Fibroblast of the conjunctiva (primary cell): ENCODE measurements around the gene ATG7.
"Not testable (repeated sequence)": the region's sequence is repeated elsewhere in the genome, so short reads cannot be mapped to it uniquely, and the experiment has no call there.

Source experiments
- DNase-seq: peaks from one replicate; pipeline ENCODE4 v3.0.0-alpha.2; 2010; ENCODE audit warnings: low read depth

ATG7 gene

DNA sequence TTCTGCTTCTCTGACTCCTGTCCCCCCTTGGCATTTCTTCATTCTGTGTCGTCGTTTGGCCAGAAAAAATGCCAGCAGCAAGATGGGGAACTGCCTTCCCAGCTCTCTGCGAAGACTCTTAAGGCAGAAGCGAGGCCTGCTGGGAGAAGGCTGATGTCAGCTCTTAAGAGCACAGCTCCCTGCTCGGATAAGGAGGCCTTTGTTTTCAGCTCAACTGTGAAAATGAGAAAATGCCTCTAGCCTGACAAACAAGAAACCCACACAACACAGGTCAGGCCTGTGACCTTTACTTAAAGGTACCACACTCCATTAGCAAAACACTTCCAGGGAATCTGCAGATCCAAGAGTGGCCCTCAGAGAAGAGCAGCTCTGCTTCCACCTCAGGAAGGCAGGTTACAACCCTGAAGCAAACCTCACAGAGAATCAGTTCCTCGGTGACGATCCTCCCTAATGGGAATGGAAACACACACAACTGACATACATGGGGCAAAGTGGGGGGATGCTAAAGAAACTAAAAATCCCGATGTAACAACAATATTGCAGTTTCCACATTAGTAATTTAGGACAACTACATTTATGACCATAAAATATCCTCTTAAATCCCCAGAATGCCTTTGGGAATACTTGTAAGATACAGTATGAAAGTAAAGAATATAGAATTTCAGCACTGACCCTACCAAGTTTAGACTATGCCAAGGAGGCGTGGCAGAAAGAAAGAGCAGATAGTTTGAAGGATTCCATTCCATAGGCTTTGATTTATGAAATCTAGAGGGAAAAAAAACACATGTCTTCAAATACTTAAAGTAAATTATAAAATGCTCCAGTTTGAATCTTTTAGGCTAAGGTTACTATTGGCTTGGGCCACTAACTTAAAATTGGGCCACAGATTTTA, 319.4 kb downstream of the ATG7 start:
- no peak for DNase-seq

GRCh38 chr3:11592445-11593298, 320.5 kb downstream of the ATG7 start:
- no peak for DNase-seq

DNA sequence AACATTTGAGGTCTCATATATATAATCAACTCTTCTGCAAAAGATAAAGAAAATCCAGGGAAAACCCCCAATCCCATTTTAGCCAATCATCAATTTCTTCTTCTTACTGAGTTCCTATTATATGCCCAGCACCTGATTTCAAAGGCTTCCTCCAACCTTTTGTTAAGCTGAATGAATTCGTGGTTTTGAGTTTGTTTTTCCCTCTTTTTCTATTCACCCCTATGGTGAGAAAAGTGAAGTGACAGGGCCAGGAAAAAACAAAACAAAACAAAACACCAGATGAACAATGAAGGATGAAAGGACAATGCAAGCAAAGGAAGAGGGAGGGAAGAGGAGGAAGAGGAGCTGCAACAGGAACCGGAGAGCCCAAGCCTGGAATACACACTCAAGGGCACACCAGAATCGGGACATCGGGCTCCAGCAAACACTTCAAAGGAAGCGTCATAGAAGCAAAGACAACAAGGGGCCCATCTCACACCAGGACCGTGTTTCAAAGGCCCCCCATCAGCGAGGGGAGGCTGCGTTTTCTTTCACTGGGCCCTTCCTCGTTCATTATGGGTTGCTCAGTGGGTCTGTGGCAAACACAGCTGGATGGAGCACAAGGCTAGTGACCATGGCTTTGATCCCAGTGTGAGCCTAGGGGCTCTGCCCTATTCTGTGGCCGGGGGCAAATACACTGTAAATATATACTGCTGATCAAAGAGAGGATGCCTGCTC, 321.3 kb downstream of the ATG7 start:
- DNase-seq = no peak

DNA sequence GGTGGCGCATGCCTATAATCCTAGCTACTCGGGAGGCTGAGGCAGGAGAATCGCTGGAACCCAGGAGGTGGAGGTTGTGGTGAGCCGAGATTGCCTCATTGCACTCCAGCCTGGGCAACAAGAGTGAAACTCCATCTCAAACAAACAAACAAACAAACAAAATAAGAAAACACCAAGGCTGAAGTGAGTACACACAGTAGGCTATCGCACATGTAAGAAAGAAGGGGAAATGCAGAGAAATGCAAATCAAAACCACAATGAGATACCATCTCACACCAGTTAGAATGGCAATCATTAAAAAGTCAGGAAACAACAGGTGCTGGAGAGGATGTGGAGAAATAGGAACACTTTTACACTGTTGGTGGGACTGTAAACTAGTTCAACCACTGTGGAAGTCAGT, 322.8 kb downstream of the ATG7 start:
- DNase-seq = not testable (repeated sequence)

- DNase-seq = no peak
Observed at GRCh38 chr3:11596387-11596786, 324.2 kb downstream of the ATG7 start.

GRCh38 chr3:11600501-11601282, 328.5 kb downstream of the ATG7 start:
- DNase-seq = peak; percentile 85

GRCh38 chr3:11601446-11602238, 329.4 kb downstream of the ATG7 start:
- DNase-seq = no peak

DNA sequence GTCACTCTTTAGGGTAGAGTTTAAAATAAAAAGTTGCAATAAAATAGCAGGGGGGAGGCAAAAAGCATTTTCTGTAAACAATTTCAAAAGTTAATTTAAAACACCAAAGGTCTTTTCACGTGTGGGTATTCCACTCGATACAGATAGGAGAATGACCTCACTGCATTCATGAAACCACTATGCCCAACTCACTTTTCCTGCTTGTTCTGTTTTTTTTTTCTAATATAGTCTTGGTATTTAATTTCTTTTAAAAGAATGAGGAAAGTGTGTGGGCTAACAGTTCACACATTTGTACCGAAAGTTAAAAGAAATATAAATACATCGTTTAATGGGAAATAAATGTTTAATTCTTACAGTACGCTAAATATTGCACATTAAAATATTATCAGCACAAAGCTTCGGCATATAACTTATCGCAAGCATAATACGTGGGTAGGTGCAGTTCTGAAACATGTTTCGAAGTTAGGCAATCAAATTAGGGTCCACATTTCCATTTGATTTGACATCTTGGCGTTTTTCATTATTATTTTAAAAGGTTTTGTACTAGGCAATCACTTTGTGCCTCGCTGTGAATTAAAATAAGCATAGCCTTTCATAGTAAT, 330.1 kb downstream of the ATG7 start:
- DNase-seq = no peak

DNA sequence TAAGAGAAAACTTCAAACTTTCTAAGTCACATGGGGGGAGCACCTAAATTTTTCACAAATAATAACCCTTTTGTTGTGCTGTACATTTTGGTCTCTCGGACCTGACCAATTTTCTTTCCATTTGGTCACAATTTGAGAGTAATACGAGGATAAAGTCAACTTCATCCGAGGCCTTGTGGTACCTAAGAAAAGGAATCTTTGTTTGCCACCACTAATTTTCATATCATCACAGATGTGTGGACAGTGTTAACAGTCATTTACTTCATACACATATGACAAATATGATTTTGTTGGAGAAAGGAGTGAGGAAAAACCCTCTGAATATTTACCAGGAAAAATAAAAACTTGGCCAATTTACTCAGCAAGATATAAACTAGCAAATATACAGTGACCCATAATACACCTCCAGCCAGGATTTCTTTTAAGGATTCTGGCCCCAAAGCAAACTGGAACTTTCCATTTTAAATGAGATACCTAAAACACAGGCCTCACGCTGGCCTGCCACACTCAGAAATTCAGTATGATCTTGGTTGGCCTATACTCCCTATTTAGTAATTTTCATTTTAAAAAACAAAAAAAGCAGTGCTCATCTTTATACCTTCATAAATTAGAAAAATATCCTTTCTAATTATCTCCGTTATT, 330.8 kb downstream of the ATG7 start:
- no peak for DNase-seq

GRCh38 chr3:11603628-11604027, 331.4 kb downstream of the ATG7 start:
- peak; percentile 88 for DNase-seq

DNA sequence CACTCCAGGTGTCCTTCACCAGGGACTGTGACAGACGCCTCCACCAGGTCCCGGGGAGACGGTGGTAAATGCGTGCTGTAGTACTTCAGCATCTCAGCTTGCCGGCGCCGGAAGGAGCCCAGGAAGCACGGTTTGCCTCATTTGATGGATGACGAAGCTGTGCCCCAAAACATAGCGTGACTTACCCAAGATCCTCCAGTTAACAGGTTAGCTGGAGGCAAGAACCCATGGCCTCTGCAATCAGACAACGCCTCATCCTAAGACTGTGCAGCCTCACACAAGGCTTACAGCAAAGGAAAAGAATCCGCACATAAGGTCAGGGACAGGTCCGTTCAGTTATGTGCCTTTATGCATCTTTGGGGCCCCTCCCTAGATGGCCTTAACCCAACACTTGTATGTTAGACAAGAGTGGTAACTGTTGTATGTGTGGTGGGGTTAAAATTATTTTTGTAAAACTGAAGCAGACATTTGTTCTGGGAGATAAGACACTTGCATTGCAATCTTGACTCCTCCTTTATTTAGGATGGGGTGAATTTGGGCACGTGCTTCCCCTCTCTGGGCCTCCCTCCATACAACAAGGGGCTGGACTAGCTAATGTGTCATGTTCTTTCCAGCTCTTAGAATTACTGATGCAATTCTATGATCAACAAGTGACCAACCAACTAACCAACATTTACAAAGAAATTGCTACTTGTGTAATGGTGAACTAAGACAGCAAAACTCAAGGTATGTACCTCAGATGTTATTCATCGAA, 332.1 kb downstream of the ATG7 start:
- DNase-seq = peak; percentile 93

GRCh38 chr3:11605398-11605797, 333.2 kb downstream of the ATG7 start:
- no peak for DNase-seq

DNA sequence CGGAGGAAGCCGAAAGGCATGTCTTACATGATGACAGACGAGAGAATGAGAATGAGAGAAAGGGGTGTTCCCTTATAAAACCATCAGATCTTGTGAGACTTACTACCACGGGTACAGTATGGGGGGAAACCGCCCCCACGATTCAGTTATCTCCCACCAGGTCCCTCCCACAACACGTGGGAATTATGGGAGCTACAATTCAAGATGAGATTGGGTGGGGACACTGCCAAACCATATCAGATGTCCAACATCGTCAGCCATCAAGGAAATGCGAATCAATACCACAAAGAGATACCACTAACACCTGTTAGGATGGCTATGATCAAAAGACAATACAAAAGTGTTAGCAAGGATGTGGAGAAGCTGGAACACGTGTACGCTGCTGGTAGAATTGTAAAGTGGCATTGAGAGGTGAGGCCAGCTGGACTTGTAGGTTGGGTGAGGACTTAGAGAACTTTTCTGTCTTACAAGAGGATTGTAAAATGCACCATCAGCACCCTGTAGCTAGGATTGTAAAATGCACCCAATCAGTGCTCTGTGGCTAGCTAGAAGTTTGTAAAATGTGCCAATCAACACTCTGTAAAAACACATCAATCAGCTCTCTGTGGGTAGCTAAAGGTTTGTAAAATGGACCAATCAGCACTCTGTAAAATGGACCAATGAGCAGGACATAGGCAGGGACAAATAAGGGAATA, 334.0 kb downstream of the ATG7 start:
- no peak for DNase-seq

DNA sequence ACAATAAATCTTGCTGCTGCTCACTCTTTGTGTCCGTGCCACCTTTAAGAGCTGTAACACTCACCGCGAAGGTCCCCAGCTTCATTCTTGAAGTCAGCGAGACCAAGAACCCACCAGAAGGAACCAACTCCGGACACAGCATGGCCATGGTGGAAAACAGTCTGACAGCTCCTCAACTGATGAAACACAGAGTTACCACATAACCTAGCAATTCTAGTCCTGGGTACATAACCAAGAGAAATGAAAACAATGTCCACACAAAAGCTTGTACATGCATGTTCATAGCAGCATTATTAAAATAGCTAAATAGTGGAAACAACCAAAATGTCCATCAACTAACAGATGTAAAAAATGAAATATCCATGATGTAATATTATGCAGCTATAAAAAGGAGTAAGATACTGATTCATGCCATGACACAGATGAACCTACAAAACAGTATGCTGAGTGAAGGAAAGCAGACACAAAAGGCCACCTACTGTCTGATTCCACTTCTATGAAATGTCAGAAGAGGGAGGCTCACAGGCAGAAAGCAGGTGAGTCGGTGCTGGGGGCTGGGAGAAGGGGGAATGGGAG, 334.8 kb downstream of the ATG7 start:
- DNase-seq = no peak
